Body of pancreas (tissue), 4 donors: Measurements from ENCODE around the gene MMP10.

Source experiments
- CTCF ChIP-seq, 7 experiments: fragments of 450-650 bp in 4 of 7; fragments of 200-600 bp in 3 of 7; sonication (generic) in 3 of 7; IDR thresholded peaks; one replicate each; pipeline ENCODE4 v1.5.1; 2016 to 2019; ENCODE audit warnings: antibody characterized with exemption in 7 of 7
- POLR2A ChIP-seq, 3 donors: fragments of 450-650 bp; IDR thresholded peaks; one replicate each; pipeline ENCODE4 v1.6.1; 2016; ENCODE audit warnings: antibody characterized with exemption in 3 of 3, mild to moderate bottlenecking in 2 of 3

GRCh38 chr11:102784380-102784779 lies 4.0 kb upstream of the MMP10 start:
- TF ChIP-seq POLR2A (IDR thresholded peaks at IDR 0.05) (no peak), CTCF (IDR thresholded peaks at IDR 0.05) (no peak)
